ENCODE measurements around the gene FATE1. TPM values are rescaled to one million over a fixed set of nuclear protein-coding genes. Genes with fewer than 3 reads are reported as not detected.

FATE1 gene
- total RNA-seq, 4 donors from 2014 or later, result not detected

DNA sequence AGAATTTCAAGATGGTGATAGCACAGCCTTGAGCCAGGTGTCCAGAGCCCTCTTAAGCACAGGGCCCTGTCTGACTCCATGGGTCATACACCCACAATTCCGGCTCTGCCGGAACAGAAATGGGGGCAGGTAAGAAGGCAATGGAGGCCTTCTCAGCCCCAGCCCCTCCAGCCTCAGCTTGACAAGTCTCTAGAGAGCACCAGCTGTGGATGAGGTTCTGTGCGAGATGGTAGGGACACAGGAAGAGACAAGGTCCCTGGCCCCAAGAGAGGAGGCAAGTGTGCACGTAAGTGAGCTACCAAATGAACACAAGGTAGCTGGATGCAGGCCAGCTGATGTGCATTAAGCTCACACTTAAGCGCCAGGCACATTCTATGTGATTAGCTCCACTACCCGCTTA lies 23.0 kb upstream of the FATE1 start:
- TF ChIP-seq, protein P1, sequence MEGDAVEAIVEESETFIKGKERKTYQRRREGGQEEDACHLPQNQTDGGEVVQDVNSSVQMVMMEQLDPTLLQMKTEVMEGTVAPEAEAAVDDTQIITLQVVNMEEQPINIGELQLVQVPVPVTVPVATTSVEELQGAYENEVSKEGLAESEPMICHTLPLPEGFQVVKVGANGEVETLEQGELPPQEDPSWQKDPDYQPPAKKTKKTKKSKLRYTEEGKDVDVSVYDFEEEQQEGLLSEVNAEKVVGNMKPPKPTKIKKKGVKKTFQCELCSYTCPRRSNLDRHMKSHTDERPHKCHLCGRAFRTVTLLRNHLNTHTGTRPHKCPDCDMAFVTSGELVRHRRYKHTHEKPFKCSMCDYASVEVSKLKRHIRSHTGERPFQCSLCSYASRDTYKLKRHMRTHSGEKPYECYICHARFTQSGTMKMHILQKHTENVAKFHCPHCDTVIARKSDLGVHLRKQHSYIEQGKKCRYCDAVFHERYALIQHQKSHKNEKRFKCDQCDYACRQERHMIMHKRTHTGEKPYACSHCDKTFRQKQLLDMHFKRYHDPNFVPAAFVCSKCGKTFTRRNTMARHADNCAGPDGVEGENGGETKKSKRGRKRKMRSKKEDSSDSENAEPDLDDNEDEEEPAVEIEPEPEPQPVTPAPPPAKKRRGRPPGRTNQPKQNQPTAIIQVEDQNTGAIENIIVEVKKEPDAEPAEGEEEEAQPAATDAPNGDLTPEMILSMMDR (IDR thresholded peaks at IDR 0.05; ENCODE audit: low read depth), result no peak

DNA sequence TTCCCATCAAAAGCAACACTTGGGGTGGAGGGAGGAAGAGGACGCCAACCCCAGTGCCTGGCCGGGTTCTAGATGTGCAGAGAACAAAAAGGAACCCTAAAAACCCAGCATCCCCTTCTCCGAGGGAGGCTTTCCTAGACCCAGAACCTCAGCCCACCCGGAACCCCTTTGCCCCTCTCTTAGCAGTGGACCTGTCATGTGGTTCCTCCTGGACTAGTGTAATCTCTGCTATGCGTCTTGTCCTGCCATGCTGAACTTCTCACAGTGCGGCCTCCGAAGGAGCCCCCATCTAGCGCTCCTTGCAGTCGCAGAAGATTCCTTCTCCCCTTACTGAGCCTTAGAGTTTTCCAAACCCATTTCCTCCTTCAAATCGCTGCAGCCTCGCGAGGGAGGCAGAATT lies 21.7 kb upstream of the FATE1 start:
- TF ChIP-seq, protein P1 (IDR thresholded peaks at IDR 0.05; ENCODE audit: low read depth), result no peak

DNA sequence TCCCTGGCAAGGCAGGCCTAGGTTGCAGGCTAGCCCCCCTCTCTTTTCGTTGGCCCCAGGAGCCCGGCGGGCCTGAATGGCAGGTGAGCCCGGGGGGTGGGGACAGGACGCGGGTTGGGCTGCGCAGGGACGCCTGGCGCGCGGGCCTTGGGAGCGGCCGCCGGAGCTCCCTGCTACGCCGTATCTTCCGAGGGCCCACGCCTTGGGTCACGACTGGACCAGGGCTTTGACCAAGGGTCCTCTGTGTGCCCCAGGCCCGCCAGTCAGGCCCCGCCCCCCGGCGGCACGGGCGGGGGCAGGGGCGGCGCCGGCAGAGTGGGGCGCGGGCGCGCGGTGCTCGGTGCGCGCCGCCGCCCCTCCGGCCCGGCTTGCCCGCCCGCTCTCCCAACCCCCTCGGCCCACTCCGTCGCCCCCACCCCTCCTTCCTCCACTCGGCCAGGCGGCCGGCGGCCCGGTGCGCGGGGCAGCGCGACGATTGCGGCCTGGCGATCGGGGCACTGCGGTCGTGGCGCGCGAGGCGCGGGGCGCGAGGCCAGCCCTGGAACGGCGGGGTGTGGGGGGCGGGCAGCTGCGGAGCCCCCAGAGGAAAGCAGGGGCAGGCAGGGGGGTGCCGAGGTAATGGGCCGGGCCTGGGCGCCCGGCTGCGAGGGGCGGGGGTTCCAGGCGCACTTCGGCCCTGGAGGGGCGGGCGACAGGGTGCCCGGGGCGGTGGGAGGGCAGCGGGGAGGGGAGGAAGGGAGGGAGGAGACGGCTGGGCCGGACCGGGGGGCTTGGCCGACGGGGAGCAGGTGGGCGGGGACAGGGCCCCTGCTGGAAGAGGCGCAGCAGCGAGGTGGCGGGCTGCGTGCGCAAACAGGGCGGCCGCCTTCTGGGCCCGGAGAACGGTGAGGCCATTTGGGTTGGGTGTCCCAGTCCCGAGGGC lies 20.9 kb upstream of the FATE1 start, which contains the start of gene PRRG3:
PRRG3 (plus strand) TSS at position 798 of the 922 bp plus-strand sequence. CDS start 3,357 bp downstream, outside the sequence.
- TF ChIP-seq, protein P1 (IDR thresholded peaks at IDR 0.05; ENCODE audit: low read depth), result no peak

GRCh38 chrX:151695583-151696340 lies 20.1 kb upstream of the FATE1 start:
- TF ChIP-seq, protein P1 (IDR thresholded peaks at IDR 0.05; ENCODE audit: low read depth), result no peak

- TF ChIP-seq, protein P1 (IDR thresholded peaks at IDR 0.05; ENCODE audit: low read depth), result no peak
Measured at GRCh38 chrX:151697522-151697921, 18.3 kb upstream of the FATE1 start.

DNA sequence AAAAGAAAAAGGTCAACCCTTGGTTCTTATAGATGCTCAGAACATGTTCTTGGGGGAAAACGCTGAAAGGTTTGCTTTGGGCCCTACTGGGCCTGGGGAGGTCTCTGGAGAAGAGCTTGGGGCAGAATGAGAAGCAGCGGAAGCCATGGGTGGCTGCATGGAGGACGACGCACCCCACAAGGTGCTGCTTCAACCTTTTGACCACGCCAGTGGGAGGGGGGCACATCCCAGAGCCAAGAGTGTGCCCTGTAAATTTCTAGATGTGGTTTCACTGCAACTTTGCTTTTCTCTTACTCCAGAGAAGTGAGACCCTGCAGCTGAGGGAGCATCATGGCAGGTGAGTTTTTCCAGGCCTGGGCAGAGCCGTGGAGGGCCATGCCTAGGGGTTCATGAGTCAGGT lies 17.4 kb upstream of the FATE1 start:
- TF ChIP-seq, protein P1 (IDR thresholded peaks at IDR 0.05; ENCODE audit: low read depth), result no peak

- TF ChIP-seq, protein P1 (IDR thresholded peaks at IDR 0.05; ENCODE audit: low read depth), result no peak
Measured at GRCh38 chrX:151699746-151700145, 16.1 kb upstream of the FATE1 start.

All from subcutaneous adipose tissue (tissue), 4 donors.